ENCODE results near the gene LRRC61.
"Not testable (repeated sequence)": the region's sequence is repeated elsewhere in the genome, so short reads cannot be mapped to it uniquely, and the experiment has no call there.

GRCh38 chr7:150297978-150298377 lies 25.2 kb upstream of the LRRC61 start:
- TF ChIP-seq, protein P1, sequence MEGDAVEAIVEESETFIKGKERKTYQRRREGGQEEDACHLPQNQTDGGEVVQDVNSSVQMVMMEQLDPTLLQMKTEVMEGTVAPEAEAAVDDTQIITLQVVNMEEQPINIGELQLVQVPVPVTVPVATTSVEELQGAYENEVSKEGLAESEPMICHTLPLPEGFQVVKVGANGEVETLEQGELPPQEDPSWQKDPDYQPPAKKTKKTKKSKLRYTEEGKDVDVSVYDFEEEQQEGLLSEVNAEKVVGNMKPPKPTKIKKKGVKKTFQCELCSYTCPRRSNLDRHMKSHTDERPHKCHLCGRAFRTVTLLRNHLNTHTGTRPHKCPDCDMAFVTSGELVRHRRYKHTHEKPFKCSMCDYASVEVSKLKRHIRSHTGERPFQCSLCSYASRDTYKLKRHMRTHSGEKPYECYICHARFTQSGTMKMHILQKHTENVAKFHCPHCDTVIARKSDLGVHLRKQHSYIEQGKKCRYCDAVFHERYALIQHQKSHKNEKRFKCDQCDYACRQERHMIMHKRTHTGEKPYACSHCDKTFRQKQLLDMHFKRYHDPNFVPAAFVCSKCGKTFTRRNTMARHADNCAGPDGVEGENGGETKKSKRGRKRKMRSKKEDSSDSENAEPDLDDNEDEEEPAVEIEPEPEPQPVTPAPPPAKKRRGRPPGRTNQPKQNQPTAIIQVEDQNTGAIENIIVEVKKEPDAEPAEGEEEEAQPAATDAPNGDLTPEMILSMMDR (conservative IDR thresholded peaks at IDR 0.05 in 1 of 2, IDR thresholded peaks at IDR 0.05 in 1 of 2; ENCODE audit: extremely low read depth in 1 of 2, insufficient read depth in 1 of 2, low read depth in 1 of 2, low read length in 2 of 2): not testable (repeated sequence)
- not testable (repeated sequence) for TF ChIP-seq EZH2 (IDR thresholded peaks at IDR 0.05; ENCODE audit: borderline replicate concordance, low read length)

Measured in mammary epithelial cell (primary cell).